Superior temporal gyrus (tissue), 1 donor: ENCODE measurements around the gene PTPRCAP.
A peak's percentile ranks its signal among the peaks of the same experiment; 100 is the strongest.
"Not testable (repeated sequence)": the region's sequence is repeated elsewhere in the genome, so short reads cannot be mapped to it uniquely, and the experiment has no call there.

Source experiments
- DNase-seq: peaks from one replicate; pipeline ENCODE4 v3.0.0-alpha.2; 2016; ENCODE audit errors: extremely low spot score

PTPRCAP gene

DNA sequence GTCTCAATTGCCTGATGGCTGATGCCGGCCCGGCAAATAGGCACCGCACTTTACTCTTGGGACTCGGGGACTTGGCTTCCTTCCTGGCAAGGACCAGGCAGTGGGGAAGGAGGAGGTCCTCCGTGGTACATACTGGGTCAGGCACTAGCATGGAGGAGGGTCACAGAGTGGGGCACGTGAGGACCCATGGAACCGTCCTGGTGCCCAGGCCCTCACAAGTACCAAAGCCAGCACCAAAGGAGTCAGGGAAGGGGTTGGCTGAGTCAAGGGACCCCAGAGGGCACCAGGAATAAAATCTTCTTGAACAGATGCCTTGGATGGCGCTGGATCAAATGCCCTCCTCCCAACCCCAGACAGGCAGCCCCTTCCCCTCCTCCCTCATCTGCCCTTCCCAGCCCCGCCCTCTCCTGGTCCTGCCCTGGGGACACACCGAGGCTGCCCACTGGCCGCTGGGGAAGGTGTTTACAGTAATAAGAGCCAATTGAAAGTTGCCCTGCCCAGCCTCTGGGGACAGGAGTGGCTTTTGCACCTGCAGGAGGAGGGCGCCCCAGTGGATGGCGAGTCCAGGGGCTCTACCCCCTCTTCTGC lies 27.6 kb downstream of the PTPRCAP start:
- DNase-seq, result peak; percentile 41

- DNase-seq, result no peak
Observed at GRCh38 chr11:67409261-67409666, 28.2 kb downstream of the PTPRCAP start.

DNA sequence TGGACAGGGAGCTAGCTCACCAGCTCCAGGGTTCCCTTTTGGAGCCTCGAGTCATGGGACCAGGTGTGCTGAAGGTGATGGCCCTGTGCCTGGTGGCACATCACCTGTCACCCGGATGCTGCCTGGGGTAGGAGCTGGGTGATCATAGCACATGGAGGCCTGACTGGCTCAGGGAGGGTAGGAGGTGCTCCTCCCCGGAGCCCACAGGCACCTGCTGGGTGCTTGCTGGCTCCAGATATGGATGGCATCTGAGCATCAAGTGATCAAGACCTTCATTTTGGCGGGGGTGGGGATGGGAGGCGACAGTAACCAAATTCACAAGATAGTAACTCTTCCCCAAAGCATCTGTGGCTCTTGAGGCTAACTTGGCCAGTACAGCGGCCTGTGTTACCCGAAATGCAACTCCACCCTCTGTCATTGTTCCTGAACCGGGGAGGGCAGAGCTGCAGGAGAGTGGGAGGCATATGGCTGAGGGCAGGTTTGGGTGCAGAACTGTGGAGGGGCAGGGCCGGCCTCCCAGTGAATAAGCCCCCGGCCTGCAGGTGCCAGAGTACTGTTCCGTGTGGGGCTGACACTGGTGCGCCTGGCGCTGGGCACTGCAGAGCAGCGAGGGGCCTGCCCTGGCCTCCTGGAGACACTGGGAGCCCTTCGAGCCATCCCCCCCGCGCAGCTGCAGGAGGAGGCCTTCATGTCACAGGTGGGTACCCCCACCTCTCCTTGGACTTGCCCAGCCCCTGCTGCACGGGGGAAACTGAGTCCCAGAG lies 28.9 kb downstream of the PTPRCAP start:
- DNase-seq, result peak; percentile 7

GRCh38 chr11:67407688-67408163 lies 29.8 kb downstream of the PTPRCAP start:
- peak; percentile 19 for DNase-seq

GRCh38 chr11:67406969-67407687 lies 30.4 kb downstream of the PTPRCAP start:
- DNase-seq, result peak; percentile 74

GRCh38 chr11:67406420-67406968 lies 31.0 kb downstream of the PTPRCAP start:
- DNase-seq, result no peak

- DNase-seq, result no peak
Observed at GRCh38 chr11:67405688-67406339, 31.7 kb downstream of the PTPRCAP start.

DNA sequence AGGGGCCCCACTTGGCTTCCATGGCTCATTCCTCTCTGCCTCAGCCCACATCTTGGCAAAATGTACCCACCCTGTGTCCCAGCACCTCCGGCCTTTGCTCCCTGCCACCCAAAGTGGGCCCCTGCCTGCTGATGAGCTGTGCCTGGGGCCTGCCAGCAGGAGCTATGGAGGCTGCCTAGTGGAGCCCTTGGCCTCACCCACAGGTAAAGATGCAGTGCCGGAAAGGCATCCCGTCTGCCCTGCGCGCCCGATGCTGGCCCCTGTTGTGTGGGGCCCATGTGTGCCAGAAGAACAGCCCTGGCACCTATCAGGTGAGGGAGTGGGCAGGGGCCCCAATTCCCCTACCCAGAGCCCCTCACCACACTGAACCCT lies 32.3 kb downstream of the PTPRCAP start:
- no peak for DNase-seq

DNA sequence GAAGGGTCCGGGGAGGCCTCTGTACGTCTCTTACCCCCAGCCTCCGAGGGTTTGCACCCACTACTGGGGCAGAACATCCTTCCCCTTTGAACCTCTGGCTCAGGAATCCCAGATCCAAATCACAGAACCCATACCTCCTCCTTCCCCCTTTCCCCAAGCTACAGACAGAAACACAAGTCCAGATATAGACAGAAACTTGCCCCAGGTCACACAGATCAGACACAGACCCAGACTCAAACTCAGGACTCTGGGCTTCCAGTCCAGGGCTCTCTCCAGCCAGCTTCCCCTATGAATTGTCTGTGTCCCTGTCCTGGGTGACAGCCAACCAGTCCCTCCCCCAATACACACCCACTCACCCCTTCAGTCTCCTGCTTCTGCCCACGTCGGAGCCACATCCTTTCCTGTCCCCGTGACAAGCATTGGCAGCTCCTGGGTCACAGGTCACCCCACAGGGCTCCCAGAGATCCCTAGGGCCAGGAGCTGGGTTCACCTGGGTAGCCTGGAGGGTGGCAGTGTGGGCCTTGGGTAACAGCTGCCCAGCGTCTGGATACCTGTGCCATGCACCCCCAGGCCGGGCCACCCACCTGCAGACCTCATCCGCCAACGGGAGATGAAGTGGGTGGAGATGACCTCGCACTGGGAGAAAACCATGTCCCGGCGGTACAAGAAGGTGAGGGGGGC lies 32.8 kb downstream of the PTPRCAP start:
- DNase-seq, result peak; percentile 6

DNA sequence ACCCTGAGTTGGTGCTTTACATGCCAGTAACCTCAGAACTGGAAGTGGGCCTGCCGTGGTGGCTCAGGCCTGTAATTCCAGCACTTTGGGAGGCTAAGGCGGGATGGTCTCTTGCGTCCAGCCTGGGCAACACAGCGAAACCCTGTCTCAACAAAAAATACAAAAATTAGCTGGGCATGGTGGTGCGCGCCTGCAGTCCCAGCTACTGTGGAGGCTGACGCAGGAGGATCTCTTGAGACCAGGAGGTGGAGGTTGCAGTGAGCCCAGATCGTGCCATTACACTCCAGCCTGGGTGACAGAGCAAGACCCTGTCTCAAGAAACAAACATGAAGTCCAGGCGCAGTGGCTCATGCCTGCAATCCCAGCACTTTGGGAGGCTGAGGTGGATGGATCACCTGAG lies 34.4 kb downstream of the PTPRCAP start:
- not testable (repeated sequence) for DNase-seq

DNA sequence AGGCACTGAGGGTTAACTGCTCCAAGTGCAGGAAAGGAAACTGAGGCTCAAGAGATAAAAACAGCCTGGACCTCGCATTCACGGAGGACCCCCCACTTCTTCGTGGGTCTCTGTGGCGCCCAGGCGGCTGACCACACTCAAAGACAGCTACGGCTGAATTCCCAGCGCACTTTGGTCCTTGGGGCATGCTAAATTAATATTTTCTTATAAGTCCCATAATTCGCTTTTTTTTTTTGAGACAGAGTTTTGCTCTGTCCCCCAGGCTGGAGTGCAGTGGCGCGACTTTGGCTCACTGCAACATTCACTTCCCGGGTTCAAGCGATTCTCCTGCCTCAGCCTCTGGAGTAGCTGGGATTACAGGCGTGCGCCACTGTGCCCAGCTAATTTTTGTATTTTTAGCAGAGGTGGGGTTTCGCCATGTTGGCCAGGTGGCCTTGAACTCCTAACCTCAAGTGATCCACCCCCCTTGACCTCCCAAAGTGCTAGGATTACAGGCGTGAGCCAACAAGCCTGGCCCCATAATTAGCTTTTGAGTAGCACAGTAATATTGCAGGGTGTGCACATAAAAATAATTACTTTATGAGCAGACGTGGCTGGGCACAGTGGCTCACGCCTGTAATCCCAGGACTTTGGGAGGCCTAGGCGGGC lies 35.2 kb downstream of the PTPRCAP start:
- not testable (repeated sequence) for DNase-seq

DNA sequence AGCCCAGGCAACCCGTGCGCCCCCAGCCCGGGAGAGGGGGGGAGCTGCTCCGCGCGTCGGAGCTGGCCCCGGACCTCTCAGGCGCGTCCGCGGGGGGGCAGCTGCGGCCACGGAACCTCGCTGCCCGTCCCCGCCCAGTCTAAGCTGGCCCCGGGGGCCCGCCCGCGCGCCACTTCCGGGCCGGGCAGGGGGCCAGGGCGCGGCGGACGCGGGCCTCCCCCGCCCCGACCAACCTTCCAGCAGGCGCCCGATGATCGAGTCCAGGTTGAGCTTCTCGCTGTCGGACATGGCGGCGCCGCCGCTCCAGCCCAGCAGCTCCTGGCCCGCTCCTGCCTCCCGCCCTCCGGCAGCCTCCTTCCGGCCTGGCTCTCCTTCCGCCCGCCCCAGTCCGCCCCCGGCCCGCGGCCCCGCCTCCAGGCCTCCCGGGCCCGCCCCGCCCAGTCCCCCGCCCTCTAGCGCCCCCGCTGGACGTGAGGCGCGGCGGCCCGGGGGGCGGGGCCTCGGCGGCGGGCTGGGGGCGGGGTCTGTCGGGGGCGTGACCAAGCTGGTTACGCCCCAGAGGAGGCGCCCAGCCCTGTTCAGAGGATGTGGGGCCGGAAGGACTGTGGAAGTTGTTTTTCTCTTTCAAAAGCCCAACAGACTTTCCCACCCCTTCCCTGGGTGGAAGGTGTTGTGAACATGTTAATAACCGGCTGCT lies 35.8 kb downstream of the PTPRCAP start, which contains the start of gene PPP1CA:
PPP1CA (minus strand) TSS at position 364 of the 697 bp plus-strand sequence; CDS start at position 288, 76 bp downstream.
- DNase-seq, result peak; percentile 86

DNA sequence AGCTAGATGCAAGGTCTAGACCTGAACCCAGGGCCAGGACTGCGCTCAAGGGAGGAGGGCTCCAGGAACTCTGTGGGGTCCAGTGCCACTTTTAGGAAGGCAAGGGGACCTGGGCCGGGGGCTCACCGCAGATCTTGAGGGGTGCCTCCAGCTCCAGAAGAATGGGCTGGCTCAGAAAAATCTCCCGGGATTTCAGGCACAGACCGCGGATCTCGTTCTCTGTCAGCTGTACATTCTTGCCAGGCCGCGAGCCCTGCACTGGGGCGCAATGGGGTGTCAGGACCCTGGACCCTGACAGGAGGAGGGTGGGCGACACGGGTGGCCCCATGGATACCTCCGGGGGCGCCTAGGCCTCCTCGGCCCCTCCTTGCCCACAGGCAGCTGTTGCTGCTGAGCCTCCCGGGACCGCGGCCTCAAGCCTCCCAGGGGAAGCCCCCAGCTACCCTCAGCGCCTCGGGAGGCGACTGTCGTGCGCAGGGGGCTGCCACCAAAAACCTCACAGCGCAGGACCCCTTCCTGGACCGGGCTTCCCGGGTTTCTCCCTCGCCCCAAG lies 36.5 kb downstream of the PTPRCAP start:
- no peak for DNase-seq

DNA sequence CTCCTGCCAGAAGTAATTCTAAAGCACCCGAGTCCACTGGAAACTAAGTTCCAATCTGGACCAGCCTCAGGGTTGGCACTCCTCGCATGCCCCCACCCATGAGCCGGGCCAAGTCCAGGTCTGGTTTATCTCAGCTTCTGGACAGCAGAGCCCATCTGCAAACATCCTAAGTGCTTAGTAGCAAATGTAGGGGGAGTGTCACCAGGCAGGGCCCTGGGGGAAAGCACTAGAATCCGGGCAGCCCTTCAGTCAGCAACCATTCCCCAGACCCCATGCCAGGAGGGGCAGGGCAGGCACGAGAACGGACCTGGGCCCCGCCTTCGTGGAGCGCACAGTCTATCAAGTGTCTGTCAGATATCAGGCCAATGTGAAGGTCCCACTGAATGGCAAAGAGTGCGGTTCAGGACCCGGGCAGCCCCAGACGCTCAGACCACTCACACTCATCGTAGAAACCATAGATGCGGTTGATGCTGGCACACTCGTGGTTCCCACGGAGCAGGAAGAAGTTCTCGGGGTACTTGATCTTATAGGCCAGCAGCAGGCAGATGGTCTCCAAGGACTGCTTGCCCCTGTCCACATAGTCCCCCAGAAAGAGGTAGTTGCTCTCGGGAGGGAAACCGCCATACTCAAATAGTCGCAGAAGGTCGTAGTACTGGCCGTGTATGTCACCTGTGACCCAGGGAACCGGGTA lies 37.1 kb downstream of the PTPRCAP start:
- no peak for DNase-seq

GRCh38 chr11:67398661-67399563 lies 38.6 kb downstream of the PTPRCAP start:
- DNase-seq, result no peak

DNA sequence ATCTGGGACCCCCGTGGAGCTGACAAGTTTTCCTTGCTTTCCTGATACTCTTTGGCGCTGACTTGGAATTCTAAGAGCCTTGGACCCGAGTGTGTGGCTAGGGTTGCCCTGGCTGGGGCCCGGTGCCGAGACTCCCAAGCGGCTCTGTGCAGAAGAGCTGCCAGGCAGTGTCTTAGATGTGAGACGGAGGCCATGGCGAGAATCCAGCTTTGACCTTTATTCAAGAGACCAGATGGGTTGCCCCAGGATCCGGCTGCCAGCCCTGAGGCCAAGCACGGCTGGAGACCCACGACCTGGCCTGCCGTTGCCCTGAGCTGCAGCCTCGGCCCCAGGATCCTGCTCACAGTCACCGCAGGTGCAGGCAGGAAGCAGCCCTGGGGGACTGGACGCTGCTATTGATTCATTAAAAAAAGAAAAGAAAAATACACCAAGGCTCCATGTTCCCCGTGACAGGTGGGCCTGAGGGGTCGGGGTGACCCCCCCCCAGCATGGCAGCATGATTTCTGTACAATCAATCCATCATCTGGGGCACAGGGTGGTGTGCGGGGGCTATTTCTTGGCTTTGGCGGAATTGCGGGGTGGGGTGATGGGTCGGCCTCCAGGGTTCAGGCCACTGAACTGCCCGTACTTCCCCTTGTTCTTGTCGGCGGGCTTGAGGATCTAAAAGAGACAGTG lies 39.4 kb downstream of the PTPRCAP start:
- peak; percentile 6 for DNase-seq

DNA sequence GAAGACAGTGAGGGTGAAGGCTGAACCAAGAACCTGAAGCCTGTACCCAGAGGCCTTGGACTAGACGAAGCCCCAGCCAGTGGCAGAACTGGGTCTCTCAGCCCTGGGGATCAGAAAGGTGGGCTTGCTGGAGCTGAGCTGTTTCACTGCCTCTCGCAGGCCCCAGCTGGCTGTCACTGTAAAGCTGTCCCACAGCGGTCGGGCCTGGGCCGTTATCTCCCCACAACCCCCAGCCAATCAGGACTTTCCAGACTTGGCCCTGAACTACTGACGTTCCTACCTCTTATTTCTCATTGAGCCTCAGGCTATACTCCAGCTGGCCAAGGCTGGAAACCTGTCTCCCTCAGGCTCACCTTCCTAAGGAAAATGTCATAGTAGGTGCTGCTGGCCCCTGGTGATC lies 39.9 kb downstream of the PTPRCAP start:
- no peak for DNase-seq
